Measurements from ENCODE around the gene PSPC1.
A peak's percentile ranks its signal among the peaks of the same experiment; 100 is the strongest.
"Not testable (repeated sequence)": the region's sequence is repeated elsewhere in the genome, so short reads cannot be mapped to it uniquely, and the experiment has no call there.

Gene PSPC1

GRCh38 chr13:19782727-19783682, at the start of gene PSPC1:
PSPC1 (minus strand) TSS chr13:19782945; CDS start chr13:19782757, 188 bp downstream.
- DNase-seq, result peak; percentile 87

- no peak for DNase-seq
Measured at GRCh38 chr13:19822673-19823072, 39.9 kb upstream of the PSPC1 start.

- no peak for DNase-seq
Measured at GRCh38 chr13:19818223-19818842, 35.6 kb upstream of the PSPC1 start.

- no peak for DNase-seq
Measured at GRCh38 chr13:19817510-19818158, 34.9 kb upstream of the PSPC1 start.

GRCh38 chr13:19817106-19817505, 34.4 kb upstream of the PSPC1 start:
- DNase-seq, result no peak

GRCh38 chr13:19815842-19816241, 33.1 kb upstream of the PSPC1 start:
- DNase-seq, result not testable (repeated sequence)

- DNase-seq, result no peak
Measured at GRCh38 chr13:19810996-19811881, 28.5 kb upstream of the PSPC1 start.

- DNase-seq, result no peak
Measured at GRCh38 chr13:19810151-19810550, 27.4 kb upstream of the PSPC1 start.

GRCh38 chr13:19805765-19806164, 23.0 kb upstream of the PSPC1 start:
- no peak for DNase-seq

GRCh38 chr13:19795956-19796355, 13.2 kb upstream of the PSPC1 start:
- DNase-seq, result no peak

GRCh38 chr13:19794631-19795030, 11.9 kb upstream of the PSPC1 start:
- no peak for DNase-seq

- no peak for DNase-seq
Measured at GRCh38 chr13:19791953-19792537, 9.3 kb upstream of the PSPC1 start.

- peak; percentile 17 for DNase-seq
Measured at GRCh38 chr13:19782049-19782726, 557 bp downstream of the PSPC1 start.

GRCh38 chr13:19781526-19781925, 1.2 kb downstream of the PSPC1 start:
- no peak for DNase-seq

GRCh38 chr13:19780753-19781418, 1.9 kb downstream of the PSPC1 start:
- DNase-seq, result not testable (repeated sequence)

GRCh38 chr13:19772306-19772705, 10.4 kb downstream of the PSPC1 start:
- DNase-seq, result no peak

GRCh38 chr13:19769854-19770253, 12.9 kb downstream of the PSPC1 start:
- DNase-seq, result no peak

- no peak for DNase-seq
Measured at GRCh38 chr13:19767966-19768365, 14.8 kb downstream of the PSPC1 start.

GRCh38 chr13:19766591-19766990, 16.2 kb downstream of the PSPC1 start:
- DNase-seq, result no peak

GRCh38 chr13:19764237-19764636, 18.5 kb downstream of the PSPC1 start:
- no peak for DNase-seq

GRCh38 chr13:19763618-19764017, 19.1 kb downstream of the PSPC1 start:
- no peak for DNase-seq
